Activated CD4-positive, alpha-beta memory T cell treated with anti-CD3 and anti-CD28 coated beads, Interleukin-2, amount 10 ng/mL, durations not matched to agents 7 days and 5 days (primary cell): ENCODE results near the gene PLPPR1. TPM values are rescaled to one million over a fixed set of nuclear protein-coding genes. Genes with fewer than 3 reads are reported as not detected.

ENCODE experiments used
- CTCF ChIA-PET: fragments of 350-600 bp; sonication (Branson Sonifier 250); formaldehyde crosslinking; loops from one replicate; lab custom pipeline; 2021; ENCODE audit warnings: antibody characterized with exemption, inconsistent platforms; lab: Charles Lee
- POLR2A ChIA-PET: fragments of 350-600 bp; sonication (Branson Sonifier 250); formaldehyde crosslinking; loops from one replicate; lab custom pipeline; 2021; ENCODE audit warnings: antibody characterized with exemption; lab: Charles Lee
- DNase-seq: peaks from one replicate; pipeline ENCODE4 v3.0.0-alpha.2; 2020
- H3K27ac Mint-ChIP-seq: one replicate; pipeline ENCODE4 v1.8.0; 2021; ENCODE audit warnings: mild to moderate bottlenecking, mixed read lengths
- H3K27me3 Mint-ChIP-seq: one replicate; pipeline ENCODE4 v1.8.0; 2021; ENCODE audit warnings: mixed read lengths
- H3K36me3 Mint-ChIP-seq: one replicate; pipeline ENCODE4 v1.8.0; 2021; ENCODE audit warnings: low read depth, mixed read lengths
- H3K4me1 Mint-ChIP-seq: one replicate; pipeline ENCODE4 v1.8.0; 2021; ENCODE audit warnings: mixed read lengths
- H3K4me3 Mint-ChIP-seq: one replicate; pipeline ENCODE4 v1.8.0; 2021; ENCODE audit warnings: mild to moderate bottlenecking, mixed read lengths
- H3K9me3 Mint-ChIP-seq: one replicate; pipeline ENCODE4 v1.8.0; 2021; ENCODE audit warnings: mixed read lengths
- total RNA-seq, 2 experiments: library from RNA; stranded (reverse); gene quantifications; one replicate each; pipeline ENCODE4 v1.2.3, GENCODE V29; 2021

The PLPPR1 gene
- not detected for total RNA-seq

GRCh38 chr9:101028346-101029314 is at the start of gene PLPPR1:
Gene PLPPR1, plus strand, starts transcription at chr9:101028727.
- Mint-ChIP-seq H3K27ac (no peak within 1 kb of the TSS), H3K9me3 (peaks cover 1% of the 10 kb centered on the region), H3K4me3 (no peak within 1 kb of the TSS), H3K4me1 (no peaks in the 10 kb centered on the region), H3K36me3 (no peaks in the 10 kb centered on the region), H3K27me3 (peaks cover 29% of the 10 kb centered on the region)
- DNase-seq, result no peak
- POLR2A ChIA-PET, result no interaction called here
- CTCF ChIA-PET, result no interaction called here

DNA sequence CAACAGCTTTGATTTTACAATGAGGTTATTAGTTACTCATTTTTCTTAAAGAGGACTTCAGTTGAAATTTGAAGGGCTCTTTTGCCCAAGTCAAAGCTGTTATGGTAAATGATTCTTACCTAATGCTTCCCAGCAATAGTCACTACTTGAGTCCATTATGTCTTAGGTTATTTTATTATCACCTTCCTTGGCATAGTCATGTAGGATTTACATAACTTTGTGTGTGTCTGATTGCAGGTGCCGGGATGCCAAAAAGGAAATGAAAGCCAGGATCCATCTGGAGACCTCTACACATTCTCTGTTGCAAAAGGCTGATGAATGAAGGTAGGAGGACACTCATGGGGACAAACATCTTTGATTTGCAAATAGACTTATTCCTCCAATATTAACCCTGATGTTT is 38.8 kb upstream of the PLPPR1 start:
- Mint-ChIP-seq H3K27ac (no peak overlapping the region), H3K36me3 (no peaks in the 10 kb centered on the region), H3K27me3 (no peaks in the 10 kb centered on the region), H3K4me3 (no peak overlapping the region), H3K4me1 (no peaks in the 10 kb centered on the region), H3K9me3 (no peaks in the 10 kb centered on the region)
- POLR2A ChIA-PET, result no interaction called here
- CTCF ChIA-PET, result no interaction called here
- no peak for DNase-seq

GRCh38 chr9:100990605-100991381 is 37.7 kb upstream of the PLPPR1 start:
- POLR2A ChIA-PET, result no interaction called here
- Mint-ChIP-seq H3K27me3 (no peaks in the 10 kb centered on the region), H3K4me3 (no peak overlapping the region), H3K4me1 (no peaks in the 10 kb centered on the region), H3K27ac (no peak overlapping the region), H3K9me3 (no peaks in the 10 kb centered on the region), H3K36me3 (no peaks in the 10 kb centered on the region)
- CTCF ChIA-PET, result no interaction called here
- DNase-seq, result no peak

- no peaks in the 10 kb centered on the region for H3K36me3 Mint-ChIP-seq
- H3K9me3 Mint-ChIP-seq, result no peaks in the 10 kb centered on the region
These were observed 35.9 kb upstream of the PLPPR1 start for GRCh38 chr9:100992632-100993031.

DNA sequence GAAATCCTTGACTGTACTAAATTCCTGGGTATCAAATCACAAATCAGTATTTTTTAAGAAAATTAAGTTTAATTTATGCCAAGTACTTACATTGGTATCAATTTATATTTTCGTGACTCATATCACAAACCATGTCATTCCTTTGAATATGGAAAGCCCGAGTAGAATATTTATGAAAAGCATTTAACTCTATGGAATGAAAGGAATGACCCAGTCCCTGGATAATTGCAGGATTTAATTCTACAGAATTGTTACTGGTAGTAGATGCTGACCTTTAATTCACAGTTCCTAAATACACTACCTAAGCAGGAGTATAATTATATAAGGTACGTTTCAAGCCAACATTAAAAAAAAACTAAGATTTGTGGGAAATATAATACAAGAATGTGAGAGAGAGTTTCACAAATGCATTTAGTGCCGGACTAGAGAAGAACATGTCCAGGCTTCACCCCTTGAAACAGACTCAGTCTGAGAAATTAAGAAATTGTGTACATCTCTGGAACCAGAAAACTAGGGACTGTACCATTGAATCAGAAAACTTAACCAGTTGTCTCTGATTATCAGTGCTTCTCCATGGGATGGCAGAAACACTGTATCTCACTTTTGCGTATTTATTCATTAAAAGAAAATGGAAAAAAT is 28.5 kb upstream of the PLPPR1 start:
- Mint-ChIP-seq H3K27me3 (no peaks in the 10 kb centered on the region), H3K9me3 (peaks cover 2% of the 10 kb centered on the region), H3K27ac (no peak overlapping the region), H3K4me1 (no peaks in the 10 kb centered on the region), H3K36me3 (no peaks in the 10 kb centered on the region), H3K4me3 (no peak overlapping the region)
- POLR2A ChIA-PET, result no interaction called here
- no peak for DNase-seq
- CTCF ChIA-PET, result no interaction called here

More at GRCh38 chr9:100992632-100993031, 35.9 kb upstream of the PLPPR1 start:
- ChIA-PET CTCF (no interaction called here), POLR2A (no interaction called here)
- Mint-ChIP-seq H3K4me1 (no peaks in the 10 kb centered on the region), H3K4me3 (no peak overlapping the region), H3K27me3 (no peaks in the 10 kb centered on the region), H3K27ac (no peak overlapping the region)
- DNase-seq, result no peak

DNA sequence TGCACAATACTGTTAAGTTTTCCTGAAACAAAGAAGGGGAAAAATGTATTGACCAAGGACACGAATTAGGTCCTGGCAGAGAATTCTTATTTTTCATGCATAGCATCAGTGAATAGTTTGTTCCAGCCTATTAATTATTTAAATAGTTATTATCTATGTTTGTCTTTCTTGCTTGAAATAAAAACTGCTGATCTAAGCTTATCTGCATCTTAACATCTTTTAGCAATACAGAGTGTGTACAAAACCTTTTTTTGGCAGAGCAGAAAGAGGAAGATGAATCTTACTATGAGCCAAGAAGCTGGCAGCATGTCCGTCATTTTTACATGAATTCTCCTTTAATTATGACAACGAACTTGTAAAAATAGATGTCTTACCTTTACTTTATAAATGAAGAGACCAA is 23.3 kb upstream of the PLPPR1 start:
- Mint-ChIP-seq H3K36me3 (no peaks in the 10 kb centered on the region), H3K4me3 (no peak overlapping the region), H3K27ac (no peak overlapping the region), H3K9me3 (peaks cover 5% of the 10 kb centered on the region), H3K27me3 (no peaks in the 10 kb centered on the region), H3K4me1 (no peaks in the 10 kb centered on the region)
- POLR2A ChIA-PET, result no interaction called here
- no peak for DNase-seq
- CTCF ChIA-PET, result no interaction called here

- H3K9me3 Mint-ChIP-seq, result peaks cover 3% of the 10 kb centered on the region
- no peaks in the 10 kb centered on the region for H3K4me1 Mint-ChIP-seq
- no peaks in the 10 kb centered on the region for H3K36me3 Mint-ChIP-seq
- no peak overlapping the region for H3K27ac Mint-ChIP-seq
- ChIA-PET POLR2A (no interaction called here), CTCF (interaction anchor here (0.6 kb wide), 1 partner anchor 334 kb away, joined by 3 read pairs; no protein-coding TSS in a partner anchor)
- DNase-seq, result no peak
- H3K4me3 Mint-ChIP-seq, result no peak overlapping the region
- H3K27me3 Mint-ChIP-seq, result no peaks in the 10 kb centered on the region
These were observed 14.0 kb upstream of the PLPPR1 start for GRCh38 chr9:101014566-101014965.

DNA sequence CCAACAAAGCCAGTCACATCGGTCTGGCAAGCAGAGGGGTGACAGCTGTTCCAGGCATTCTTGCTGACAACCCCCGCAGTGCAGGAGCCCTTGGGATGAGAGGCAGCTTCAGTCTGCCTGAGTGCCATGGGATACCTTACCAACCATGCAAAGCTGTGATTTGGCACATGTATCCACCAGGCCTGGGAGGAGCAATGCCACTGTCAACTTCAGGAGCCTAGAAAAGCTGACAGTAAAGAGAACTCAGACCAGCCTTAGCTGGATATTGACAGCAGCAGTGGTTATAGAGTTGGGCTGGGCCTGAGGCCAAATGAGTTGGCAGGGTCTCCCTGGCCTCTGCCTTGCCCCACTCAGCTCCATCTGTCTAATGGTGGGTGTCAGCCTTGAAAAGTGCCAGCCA is 10.1 kb upstream of the PLPPR1 start:
- peaks cover 5% of the 10 kb centered on the region for H3K9me3 Mint-ChIP-seq
- CTCF ChIA-PET, result no interaction called here
- no peak overlapping the region for H3K4me3 Mint-ChIP-seq
- H3K4me1 Mint-ChIP-seq, result no peaks in the 10 kb centered on the region
- H3K36me3 Mint-ChIP-seq, result no peaks in the 10 kb centered on the region
- DNase-seq, result no peak
- POLR2A ChIA-PET, result no interaction called here
- no peaks in the 10 kb centered on the region for H3K27me3 Mint-ChIP-seq
- H3K27ac Mint-ChIP-seq, result no peak overlapping the region

DNA sequence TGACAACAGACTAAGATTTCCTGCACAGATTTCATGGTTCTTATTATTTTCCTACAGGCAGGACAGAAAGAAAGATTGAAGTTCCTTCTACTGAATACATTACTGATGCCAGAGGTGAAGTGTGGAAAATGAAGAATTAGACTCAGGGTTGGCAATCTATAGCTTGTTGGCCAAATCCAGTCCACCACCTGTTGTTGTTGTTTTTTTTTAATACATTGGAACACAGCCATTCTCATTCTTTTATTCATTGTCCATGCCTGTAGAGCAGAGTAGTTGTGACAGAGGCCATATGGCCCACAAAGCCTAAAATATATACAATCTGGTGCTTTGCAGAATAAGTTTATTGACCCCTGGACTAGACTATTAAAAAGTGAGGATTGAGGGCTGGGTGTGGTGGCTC is 5.8 kb upstream of the PLPPR1 start:
- Mint-ChIP-seq H3K4me1 (no peaks in the 10 kb centered on the region), H3K36me3 (no peaks in the 10 kb centered on the region), H3K27me3 (peaks cover 7% of the 10 kb centered on the region), H3K4me3 (no peak overlapping the region), H3K27ac (no peak overlapping the region), H3K9me3 (peaks cover 4% of the 10 kb centered on the region)
- POLR2A ChIA-PET, result no interaction called here
- no peak for DNase-seq
- CTCF ChIA-PET, result no interaction called here

- H3K4me3 Mint-ChIP-seq, result no peak overlapping the region
These were observed 2.6 kb upstream of the PLPPR1 start for GRCh38 chr9:101025940-101026339.

GRCh38 chr9:101026824-101027223 is 1.7 kb upstream of the PLPPR1 start:
- ChIA-PET POLR2A (no interaction called here), CTCF (no interaction called here)
- Mint-ChIP-seq H3K9me3 (peaks cover 2% of the 10 kb centered on the region), H3K27ac (no peak overlapping the region), H3K4me1 (no peaks in the 10 kb centered on the region), H3K36me3 (no peaks in the 10 kb centered on the region), H3K4me3 (no peak overlapping the region), H3K27me3 (peaks cover 29% of the 10 kb centered on the region)
- DNase-seq, result no peak

More at GRCh38 chr9:101025940-101026339, 2.6 kb upstream of the PLPPR1 start:
- Mint-ChIP-seq H3K27ac (no peak overlapping the region), H3K27me3 (peaks cover 29% of the 10 kb centered on the region), H3K4me1 (no peaks in the 10 kb centered on the region), H3K9me3 (peaks cover 4% of the 10 kb centered on the region), H3K36me3 (no peaks in the 10 kb centered on the region)
- POLR2A ChIA-PET, result no interaction called here
- CTCF ChIA-PET, result no interaction called here
- DNase-seq, result no peak

DNA sequence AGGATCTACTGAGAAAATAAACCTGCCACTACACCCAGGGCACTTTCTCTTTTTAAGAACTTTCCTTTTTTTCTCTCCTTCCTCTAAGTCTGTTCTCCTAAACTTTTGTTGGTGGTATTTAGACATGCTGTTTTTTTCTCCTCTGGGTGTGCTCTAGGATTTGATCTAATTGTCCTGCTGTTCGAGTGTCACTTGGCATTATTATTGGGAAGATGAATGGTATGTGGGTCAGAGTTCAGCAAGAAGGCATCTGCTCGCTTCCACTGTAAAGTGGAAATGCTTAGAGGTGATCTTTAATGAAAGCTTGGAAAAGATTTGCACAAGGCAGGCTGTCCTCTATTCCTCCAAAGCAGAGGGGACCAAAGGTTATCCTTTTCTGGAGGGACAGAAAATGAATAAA is 1.3 kb upstream of the PLPPR1 start:
- H3K36me3 Mint-ChIP-seq, result no peaks in the 10 kb centered on the region
- no peaks in the 10 kb centered on the region for H3K4me1 Mint-ChIP-seq
- H3K27ac Mint-ChIP-seq, result no peak overlapping the region
- H3K27me3 Mint-ChIP-seq, result peaks cover 29% of the 10 kb centered on the region
- no peak overlapping the region for H3K4me3 Mint-ChIP-seq
- DNase-seq, result no peak
- POLR2A ChIA-PET, result no interaction called here
- CTCF ChIA-PET, result no interaction called here
- H3K9me3 Mint-ChIP-seq, result peaks cover 2% of the 10 kb centered on the region

DNA sequence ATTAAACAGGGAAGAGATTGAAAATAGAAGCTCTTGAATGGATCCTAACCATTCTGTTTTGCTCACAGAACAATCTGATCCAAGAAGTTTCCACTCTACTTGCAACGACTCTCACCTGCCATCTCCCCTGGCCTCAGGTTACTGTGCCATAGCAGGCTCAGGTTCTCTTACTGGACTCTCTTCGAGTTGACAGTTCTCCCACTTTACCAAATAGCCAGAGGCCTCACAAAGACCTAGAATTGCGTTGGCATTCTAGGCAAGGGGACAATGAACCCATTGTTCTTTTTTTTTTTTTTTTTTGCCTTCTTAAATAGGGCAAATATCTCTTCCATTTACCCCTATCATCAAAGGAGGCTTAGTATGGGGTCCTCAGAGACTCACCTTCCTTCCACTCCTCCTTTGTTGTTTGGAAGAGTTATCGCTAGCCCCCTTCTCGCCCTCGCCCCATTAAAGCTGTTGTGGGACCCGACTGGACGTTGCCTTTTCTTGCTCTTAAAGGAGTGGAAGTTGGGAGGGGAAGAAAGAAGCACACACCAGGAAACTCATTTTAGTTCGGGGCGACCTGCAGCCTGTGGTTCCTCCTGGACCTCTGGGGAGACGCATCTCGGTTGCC is 688 bp upstream of the PLPPR1 start:
- no peaks in the 10 kb centered on the region for H3K4me1 Mint-ChIP-seq
- H3K36me3 Mint-ChIP-seq, result no peaks in the 10 kb centered on the region
- POLR2A ChIA-PET, result no interaction called here
- DNase-seq, result no peak
- CTCF ChIA-PET, result no interaction called here
- no peak overlapping the region for H3K4me3 Mint-ChIP-seq
- peaks cover 29% of the 10 kb centered on the region for H3K27me3 Mint-ChIP-seq
- H3K9me3 Mint-ChIP-seq, result peaks cover 2% of the 10 kb centered on the region
- no peak overlapping the region for H3K27ac Mint-ChIP-seq
